ENCODE results near the gene ACLY. TPM values are rescaled to one million over a fixed set of nuclear protein-coding genes. Genes with fewer than 3 reads are reported as not detected.
A peak's percentile ranks its signal among the peaks of the same experiment; 100 is the strongest.
"Not testable (repeated sequence)": the region's sequence is repeated elsewhere in the genome, so short reads cannot be mapped to it uniquely, and the experiment has no call there.

Gene ACLY
- total RNA-seq, 1 donor from 2014 or later = 127 TPM

GRCh38 chr17:41912925-41913324 lies 5.8 kb downstream of the ACLY start:
- DNase-seq (ENCODE audit: low spot score) = no peak

- no peak for DNase-seq (ENCODE audit: low spot score)
Observed at GRCh38 chr17:41910701-41911391, 7.9 kb downstream of the ACLY start.

- DNase-seq (ENCODE audit: low spot score) = no peak
Observed at GRCh38 chr17:41909088-41909487, 9.7 kb downstream of the ACLY start.

GRCh38 chr17:41907633-41908539 lies 10.9 kb downstream of the ACLY start:
- DNase-seq (ENCODE audit: low spot score) = peak; percentile 30

- no peak for DNase-seq (ENCODE audit: low spot score)
Observed at GRCh38 chr17:41907185-41907556, 11.6 kb downstream of the ACLY start.

GRCh38 chr17:41906465-41907184 lies 12.1 kb downstream of the ACLY start:
- DNase-seq (ENCODE audit: low spot score) = no peak

- DNase-seq (ENCODE audit: low spot score) = no peak
Observed at GRCh38 chr17:41905172-41905571, 13.6 kb downstream of the ACLY start.

- DNase-seq (ENCODE audit: low spot score) = no peak
Observed at GRCh38 chr17:41904242-41904841, 14.4 kb downstream of the ACLY start.

GRCh38 chr17:41901646-41902045 lies 17.1 kb downstream of the ACLY start:
- DNase-seq (ENCODE audit: low spot score) = no peak

GRCh38 chr17:41896726-41897125 lies 22.0 kb downstream of the ACLY start:
- no peak for DNase-seq (ENCODE audit: low spot score)

- DNase-seq (ENCODE audit: low spot score) = no peak
Observed at GRCh38 chr17:41895617-41896016, 23.1 kb downstream of the ACLY start.

- DNase-seq (ENCODE audit: low spot score) = no peak
Observed at GRCh38 chr17:41894791-41895331, 23.9 kb downstream of the ACLY start.

GRCh38 chr17:41893384-41893783 lies 25.4 kb downstream of the ACLY start:
- DNase-seq (ENCODE audit: low spot score) = no peak

GRCh38 chr17:41892021-41892376 lies 26.8 kb downstream of the ACLY start:
- DNase-seq (ENCODE audit: low spot score) = no peak

- no peak for DNase-seq (ENCODE audit: low spot score)
Observed at GRCh38 chr17:41891135-41892020, 27.4 kb downstream of the ACLY start.

GRCh38 chr17:41888332-41888965 lies 30.3 kb downstream of the ACLY start:
- no peak for DNase-seq (ENCODE audit: low spot score)

GRCh38 chr17:41885733-41886132 lies 33.0 kb downstream of the ACLY start:
- no peak for DNase-seq (ENCODE audit: low spot score)

GRCh38 chr17:41882756-41883155 lies 36.0 kb downstream of the ACLY start:
- no peak for DNase-seq (ENCODE audit: low spot score)

- no peak for DNase-seq (ENCODE audit: low spot score)
Observed at GRCh38 chr17:41880130-41880529, 38.6 kb downstream of the ACLY start.

- DNase-seq (ENCODE audit: low spot score) = not testable (repeated sequence)
Observed at GRCh38 chr17:41874293-41874670, 44.5 kb downstream of the ACLY start.

All from mucosa of gallbladder (tissue), 1 donor.